Activated CD8-positive, alpha-beta T cell treated with anti-CD3 and anti-CD28 coated beads, Interleukin-2, amount 10 ng/mL, durations not matched to agents 7 days and 5 days (primary cell): ENCODE measurements around the gene MAP1A. TPM values are rescaled to one million over a fixed set of nuclear protein-coding genes. Genes with fewer than 3 reads are reported as not detected.

Source experiments
- ATAC-seq: fragments of 150-1000 bp; cut with Tn5 transposase; one replicate; pipeline ENCODE4 v1.10.0; 2021; ENCODE audit warnings: moderate library complexity
- CTCF ChIA-PET: fragments of 350-600 bp; sonication (Branson Sonifier 250); formaldehyde crosslinking; loops from one replicate; lab custom pipeline; 2021; ENCODE audit warnings: antibody characterized with exemption; lab: Charles Lee
- POLR2A ChIA-PET: fragments of 350-600 bp; sonication (Branson Sonifier 250); formaldehyde crosslinking; loops from one replicate; lab custom pipeline; 2021; ENCODE audit warnings: antibody characterized with exemption; lab: Charles Lee
- DNase-seq: peaks from one replicate; pipeline ENCODE4 v3.0.0-alpha.2; 2020
- H3K27ac Mint-ChIP-seq: one replicate; pipeline ENCODE4 v1.8.0; 2021; ENCODE audit warnings: mild to moderate bottlenecking, mixed read lengths
- H3K27me3 Mint-ChIP-seq: one replicate; pipeline ENCODE4 v1.8.0; 2021; ENCODE audit warnings: low read depth, mixed read lengths
- H3K36me3 Mint-ChIP-seq: one replicate; pipeline ENCODE4 v1.8.0; 2021; ENCODE audit warnings: low read depth, mixed read lengths
- H3K4me1 Mint-ChIP-seq: one replicate; pipeline ENCODE4 v1.8.0; 2021; ENCODE audit warnings: low read depth, mixed read lengths
- H3K4me3 Mint-ChIP-seq: one replicate; pipeline ENCODE4 v1.8.0; 2021; ENCODE audit warnings: mild to moderate bottlenecking, mixed read lengths
- H3K9me3 Mint-ChIP-seq: one replicate; pipeline ENCODE4 v1.8.0; 2022; ENCODE audit warnings: mixed read lengths; ENCODE audit not compliant: insufficient read depth
- total RNA-seq, 2 experiments: library from RNA; stranded (reverse); gene quantifications; one replicate each; pipeline ENCODE4 v1.2.3, GENCODE V29; 2021

Gene MAP1A
- 1 to 10 TPM; 5.3 to 5.6 TPM for total RNA-seq

DNA sequence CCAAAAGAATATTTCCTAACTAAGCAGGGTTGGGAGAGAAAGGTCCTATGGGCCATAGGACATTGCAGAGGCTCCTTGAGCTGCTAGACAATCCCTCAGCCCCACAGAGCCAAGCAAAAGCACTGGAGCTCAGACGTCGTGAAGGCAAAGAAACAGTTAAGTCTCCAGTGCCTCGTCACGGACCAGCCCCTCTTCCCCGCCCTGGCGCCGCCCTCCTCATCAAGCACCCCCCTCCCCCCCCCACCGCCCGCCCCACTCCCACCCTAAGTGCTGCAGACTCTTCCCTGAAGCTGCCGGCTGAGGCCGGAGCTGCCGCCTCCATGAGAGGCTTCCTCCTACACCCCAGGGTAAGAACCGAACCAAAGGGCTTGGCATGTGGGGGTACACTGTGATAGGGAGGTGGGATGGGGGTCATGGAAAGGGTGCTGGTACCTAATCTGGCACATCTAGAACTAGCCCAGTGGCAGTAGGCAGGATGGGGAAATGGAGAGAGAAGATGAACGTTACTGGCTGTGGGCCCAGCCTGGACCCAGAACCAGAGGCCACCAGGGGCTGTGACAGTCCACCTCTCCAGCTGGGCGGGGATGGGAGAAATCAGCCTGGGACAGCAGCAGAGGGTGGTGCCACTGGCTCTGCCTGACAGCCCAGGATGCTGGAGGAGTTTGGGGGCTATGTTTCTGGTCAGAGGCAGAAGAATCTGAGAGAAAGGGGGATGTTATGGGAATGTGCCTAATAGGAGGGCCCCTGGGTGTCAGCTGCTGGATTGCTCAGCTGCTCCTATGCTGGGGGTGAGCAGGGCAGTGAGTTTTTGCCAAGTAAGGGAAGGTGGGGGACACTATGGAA, at the start of gene MAP1A:
Gene MAP1A (plus strand): TSS at position 255 of the 843 bp plus-strand sequence. CDS start 3,866 bp downstream, outside the sequence.
- no peak for DNase-seq
- Mint-ChIP-seq H3K4me1 (peaks cover 54% of the 10 kb centered on the region), H3K4me3 (peak within 1 kb of the TSS; percentile 45), H3K27ac (no peak within 1 kb of the TSS), H3K36me3 (peaks cover 1% of the 10 kb centered on the region), H3K9me3 (no peaks in the 10 kb centered on the region), H3K27me3 (peaks cover 36% of the 10 kb centered on the region)
- CTCF ChIA-PET = no interaction called here
- no peak for ATAC-seq
- POLR2A ChIA-PET = no interaction called here

DNA sequence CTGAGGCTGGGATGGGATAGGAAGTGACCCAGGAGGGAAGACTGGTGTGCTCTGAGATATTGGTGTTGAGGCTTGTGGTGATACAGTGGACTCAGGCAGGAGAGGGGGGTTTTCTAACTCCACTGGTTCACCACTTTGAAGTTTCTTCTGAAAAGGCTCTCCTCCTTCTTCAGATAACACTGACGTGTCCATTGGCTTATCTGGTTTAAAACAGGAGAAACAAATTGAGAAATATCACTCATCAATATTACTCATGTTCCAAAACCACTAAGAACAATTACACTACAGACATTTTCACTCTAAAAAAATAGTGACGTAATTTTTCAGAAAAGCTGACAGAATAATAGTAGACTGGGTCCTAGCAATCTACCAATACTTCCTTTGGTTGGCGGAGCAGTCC, 47.5 kb upstream of the MAP1A start:
- CTCF ChIA-PET = interaction anchor here (1.1 kb wide), 2 partner anchors 14 to 44 kb away, joined by 4 read pairs; no protein-coding TSS in a partner anchor
- Mint-ChIP-seq H3K27ac (no peak overlapping the region), H3K4me3 (no peak overlapping the region)

DNA sequence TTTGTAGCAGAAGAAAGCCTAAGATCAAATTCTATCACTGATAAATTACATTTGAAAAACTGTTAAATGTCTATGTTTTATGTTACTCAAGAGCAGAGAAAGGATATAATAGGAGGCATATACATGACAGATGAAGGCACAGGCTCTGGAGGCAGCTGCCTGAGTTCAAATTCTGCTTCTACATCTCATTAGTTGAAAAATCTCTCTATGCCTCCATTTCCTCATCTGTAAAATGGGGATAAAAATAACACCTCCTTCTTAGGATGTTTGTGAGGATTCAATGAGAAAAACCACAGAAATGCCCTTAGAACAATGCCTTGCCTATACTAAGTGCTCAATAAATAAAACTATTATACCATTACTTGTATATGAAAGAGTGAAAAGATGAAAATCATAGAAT, 45.4 kb upstream of the MAP1A start:
- no peaks in the 10 kb centered on the region for H3K4me1 Mint-ChIP-seq
- peaks cover 20% of the 10 kb centered on the region for H3K36me3 Mint-ChIP-seq
- no peak for ATAC-seq
- H3K27ac Mint-ChIP-seq = no peak overlapping the region
- H3K27me3 Mint-ChIP-seq = no peaks in the 10 kb centered on the region
- H3K9me3 Mint-ChIP-seq = no peaks in the 10 kb centered on the region
- no peak for DNase-seq
- CTCF ChIA-PET = interaction anchor here (0.8 to 1.7 kb wide), 2 partner anchors 31 to 42 kb away, joined by 4 to 5 read pairs; no protein-coding TSS in a partner anchor
- POLR2A ChIA-PET = no interaction called here
- H3K4me3 Mint-ChIP-seq = no peak overlapping the region

More for the DNA sequence above, 47.5 kb upstream of the MAP1A start:
- POLR2A ChIA-PET = no interaction called here
- Mint-ChIP-seq H3K4me1 (no peaks in the 10 kb centered on the region), H3K36me3 (peaks cover 15% of the 10 kb centered on the region), H3K27me3 (no peaks in the 10 kb centered on the region), H3K9me3 (no peaks in the 10 kb centered on the region)
- ATAC-seq = no peak
- DNase-seq = no peak

DNA sequence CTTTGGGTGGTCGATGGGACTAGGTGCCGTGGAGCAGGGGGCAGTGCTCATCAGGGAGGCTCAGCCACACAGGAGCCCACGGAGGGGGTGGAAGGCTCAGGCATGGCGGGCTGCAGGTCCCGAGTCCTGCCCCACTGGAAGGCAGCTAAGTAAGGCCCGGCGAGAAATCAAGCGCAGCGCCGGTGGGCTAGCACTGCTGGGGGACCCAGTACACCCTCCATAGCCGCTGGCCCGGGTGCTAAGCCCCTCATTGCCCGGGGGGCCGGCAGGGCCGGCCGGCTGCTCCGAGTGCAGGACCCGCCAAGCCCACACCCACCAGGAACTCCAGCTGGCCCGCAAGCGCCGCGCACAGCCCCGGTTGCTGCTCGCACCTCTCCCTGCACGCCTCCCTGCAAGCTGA, 43.5 kb upstream of the MAP1A start:
- ChIA-PET POLR2A (interaction anchor here (0.6 kb wide), 1 partner anchor 68 kb away, joined by 3 read pairs; no protein-coding TSS in a partner anchor), CTCF (no interaction called here)
- ATAC-seq = no peak
- no peaks in the 10 kb centered on the region for H3K9me3 Mint-ChIP-seq
- no peak overlapping the region for H3K4me3 Mint-ChIP-seq
- H3K27me3 Mint-ChIP-seq = no peaks in the 10 kb centered on the region
- no peak for DNase-seq
- H3K36me3 Mint-ChIP-seq = peaks cover 29% of the 10 kb centered on the region
- H3K27ac Mint-ChIP-seq = no peak overlapping the region
- H3K4me1 Mint-ChIP-seq = no peaks in the 10 kb centered on the region

DNA sequence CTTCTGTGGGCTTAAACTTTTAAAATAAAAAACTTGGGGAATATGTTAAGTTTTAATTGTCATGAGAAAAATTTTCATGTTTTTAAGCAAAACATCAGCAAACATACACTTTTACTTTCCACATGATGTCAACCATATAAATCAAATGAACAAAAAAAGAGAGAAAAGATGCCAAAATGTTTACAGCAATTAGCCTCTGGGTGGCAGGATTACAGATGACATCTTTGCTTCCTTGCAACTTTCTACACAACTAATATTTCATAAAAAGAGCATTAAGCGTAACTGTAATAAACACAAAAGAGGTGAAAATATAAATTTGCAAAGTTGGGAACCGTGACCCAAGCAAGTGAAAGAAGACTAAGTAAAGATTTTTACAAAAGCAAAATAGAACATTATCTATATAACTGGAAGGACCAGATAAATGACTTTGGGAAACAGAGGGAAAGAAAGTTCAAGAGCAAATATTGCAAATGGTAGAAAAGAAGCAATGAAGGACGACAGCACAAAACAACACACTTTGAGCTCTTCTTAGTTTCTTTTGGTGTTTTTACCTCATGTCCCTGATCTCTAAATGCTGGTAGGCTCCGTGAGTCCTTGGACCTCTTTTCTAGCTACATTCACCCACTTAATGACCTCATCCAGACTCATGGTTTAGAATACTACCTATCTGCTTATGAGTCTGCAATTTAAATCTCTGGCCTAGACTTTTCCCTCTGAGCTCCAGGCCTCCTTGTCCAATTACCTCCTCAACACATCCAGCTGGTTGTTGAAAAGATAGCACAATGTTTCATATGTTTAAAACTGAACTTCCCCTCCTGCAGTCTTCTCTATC, 33.9 kb upstream of the MAP1A start:
- Mint-ChIP-seq H3K27ac (no peak overlapping the region), H3K4me3 (no peak overlapping the region), H3K4me1 (peaks cover 5% of the 10 kb centered on the region), H3K9me3 (no peaks in the 10 kb centered on the region), H3K27me3 (no peaks in the 10 kb centered on the region), H3K36me3 (peaks cover 11% of the 10 kb centered on the region)
- ChIA-PET POLR2A (no interaction called here), CTCF (interaction anchor here (0.5 to 2.1 kb wide), 9 partner anchors 13 to 1192 kb away, joined by 3 to 14 read pairs (median 4); no protein-coding TSS in a partner anchor)
- DNase-seq (no peak), ATAC-seq (no peak)

DNA sequence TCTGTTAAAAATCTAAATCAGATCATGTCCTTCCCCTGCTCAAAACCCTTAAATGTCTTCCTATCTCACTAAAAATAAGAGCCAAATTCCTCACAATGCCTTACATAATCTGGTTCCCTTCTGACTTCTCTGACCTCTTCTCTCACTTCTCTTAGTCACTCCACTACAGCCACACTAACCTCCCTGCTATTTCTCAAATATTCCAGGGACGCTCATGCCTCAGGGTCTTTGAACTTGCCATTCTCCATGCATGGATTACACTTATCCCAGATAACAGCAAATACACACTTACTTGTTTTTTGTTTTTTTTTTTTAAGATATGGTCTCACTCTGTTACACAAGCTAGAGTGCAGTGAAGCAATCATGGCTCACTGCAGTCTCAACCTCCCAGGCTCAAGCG, 33.0 kb upstream of the MAP1A start:
- Mint-ChIP-seq H3K36me3 (peaks cover 11% of the 10 kb centered on the region), H3K4me3 (no peak overlapping the region), H3K9me3 (no peaks in the 10 kb centered on the region), H3K4me1 (peaks cover 12% of the 10 kb centered on the region), H3K27me3 (no peaks in the 10 kb centered on the region), H3K27ac (no peak overlapping the region)
- ChIA-PET CTCF (interaction anchor here (0.7 to 2.1 kb wide), 5 partner anchors 14 to 43 kb away, joined by 3 to 14 read pairs (median 4); no protein-coding TSS in a partner anchor), POLR2A (no interaction called here)
- ATAC-seq (no peak), DNase-seq (no peak)

DNA sequence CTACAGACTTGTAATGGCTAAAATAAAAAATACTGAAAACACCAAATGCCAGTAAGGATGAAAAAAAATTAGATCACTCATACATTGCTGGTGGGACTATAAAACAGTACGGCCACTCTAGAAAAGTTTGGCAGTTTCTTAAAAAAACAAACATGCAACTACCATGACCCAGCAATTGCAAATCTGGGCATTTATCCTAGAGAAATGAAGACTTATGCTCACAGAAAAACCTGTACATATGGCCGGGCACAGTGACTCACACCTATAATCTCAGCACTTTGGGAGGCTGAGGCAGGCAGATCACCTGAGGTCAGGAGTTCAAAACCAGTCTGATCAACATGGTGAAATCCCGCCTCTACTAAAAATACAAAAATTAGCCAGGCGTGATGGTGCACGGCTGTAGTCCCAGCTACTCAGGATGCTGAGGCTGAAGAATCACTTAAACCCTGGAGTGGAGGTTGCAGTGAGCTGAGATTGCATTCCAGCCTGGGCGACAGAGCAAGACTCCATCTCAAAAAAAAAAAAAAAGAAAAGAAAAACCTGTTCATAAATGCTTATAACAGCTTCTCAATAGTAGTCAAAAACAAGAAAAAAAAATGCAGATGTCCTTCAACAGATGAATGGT, 30.0 kb upstream of the MAP1A start:
- Mint-ChIP-seq H3K36me3 (peaks cover 11% of the 10 kb centered on the region), H3K4me3 (no peak overlapping the region)
- POLR2A ChIA-PET = no interaction called here

DNA sequence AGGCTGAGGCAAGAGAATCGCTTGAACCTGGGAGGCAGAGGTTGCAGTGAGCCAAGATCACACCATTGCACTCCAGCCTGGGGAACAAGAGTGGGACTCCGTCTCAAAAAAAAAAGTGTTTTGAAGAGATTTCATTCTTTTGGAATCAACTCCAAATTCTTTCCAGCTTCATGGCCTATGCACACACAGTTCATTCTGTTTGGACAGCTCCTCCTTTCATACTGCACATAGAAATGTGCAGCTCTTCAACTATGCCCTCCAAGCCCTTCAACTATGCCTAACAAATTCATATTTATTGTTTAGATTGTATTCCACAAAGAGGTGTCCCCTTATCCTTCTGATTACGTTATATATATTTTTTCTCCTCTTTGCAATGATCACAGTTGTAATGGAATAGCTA, 28.6 kb upstream of the MAP1A start:
- no peak for DNase-seq
- Mint-ChIP-seq H3K36me3 (peaks cover 12% of the 10 kb centered on the region), H3K4me3 (no peak overlapping the region), H3K4me1 (peaks cover 31% of the 10 kb centered on the region), H3K27ac (no peak overlapping the region), H3K9me3 (no peaks in the 10 kb centered on the region), H3K27me3 (no peaks in the 10 kb centered on the region)
- ChIA-PET POLR2A (no interaction called here), CTCF (interaction anchor here (0.7 to 1.5 kb wide), 3 partner anchors 25 to 112 kb away, joined by 3 to 16 read pairs (median 3); no protein-coding TSS in a partner anchor)
- ATAC-seq = no peak

More for the DNA sequence above, 30.0 kb upstream of the MAP1A start:
- ATAC-seq (no peak), DNase-seq (no peak)
- Mint-ChIP-seq H3K4me1 (peaks cover 24% of the 10 kb centered on the region), H3K27me3 (no peaks in the 10 kb centered on the region), H3K9me3 (no peaks in the 10 kb centered on the region), H3K27ac (no peak overlapping the region)
- CTCF ChIA-PET = no interaction called here

DNA sequence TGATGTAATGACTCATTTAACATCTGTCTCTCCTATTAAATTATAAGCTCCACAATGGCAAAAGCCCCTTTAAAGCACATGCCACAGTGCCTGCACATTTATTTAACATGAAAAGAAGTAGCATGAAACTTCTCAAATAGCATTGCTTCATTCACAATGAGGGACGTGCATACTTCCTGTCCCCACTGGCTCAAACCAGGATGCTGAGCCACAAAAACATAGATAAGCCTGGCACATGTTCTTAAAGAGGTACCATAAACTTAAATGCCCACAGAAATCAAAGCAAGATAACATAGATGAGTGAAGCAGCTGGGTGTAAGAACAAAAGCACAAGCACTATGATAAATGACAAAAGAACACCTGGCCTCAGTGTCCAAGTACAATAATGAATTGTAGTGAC, 28.2 kb upstream of the MAP1A start:
- no peak overlapping the region for H3K4me3 Mint-ChIP-seq
- DNase-seq (peak; percentile 39), ATAC-seq (no peak)
- H3K27ac Mint-ChIP-seq = no peak overlapping the region
- peaks cover 12% of the 10 kb centered on the region for H3K36me3 Mint-ChIP-seq
- peaks cover 33% of the 10 kb centered on the region for H3K4me1 Mint-ChIP-seq
- H3K27me3 Mint-ChIP-seq = no peaks in the 10 kb centered on the region
- H3K9me3 Mint-ChIP-seq = no peaks in the 10 kb centered on the region
- POLR2A ChIA-PET = no interaction called here
- CTCF ChIA-PET = interaction anchor here (0.7 to 1.5 kb wide), 3 partner anchors 25 to 113 kb away, joined by 3 to 16 read pairs (median 3); no protein-coding TSS in a partner anchor

DNA sequence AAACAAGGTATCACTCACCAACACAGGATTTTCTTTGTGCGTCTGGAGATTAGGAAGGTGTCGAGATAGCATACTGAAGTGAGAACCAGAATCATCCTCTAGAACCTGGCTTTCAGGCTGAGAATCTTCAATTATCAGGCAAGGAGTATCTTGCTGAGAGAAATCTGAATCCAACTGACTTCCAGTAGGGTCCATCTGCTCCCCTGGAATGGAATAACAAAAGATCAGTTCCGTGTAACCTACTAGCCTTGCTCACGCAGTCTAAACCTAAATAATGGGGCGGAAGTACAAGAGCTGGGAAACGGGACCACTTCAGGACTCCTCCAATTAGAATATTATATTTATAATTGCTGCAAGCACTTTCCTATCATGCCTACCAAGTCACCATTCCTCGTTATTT, 25.1 kb upstream of the MAP1A start:
- H3K36me3 Mint-ChIP-seq = peaks cover 12% of the 10 kb centered on the region
- H3K4me3 Mint-ChIP-seq = peak overlapping the region; percentile 90
- CTCF ChIA-PET = interaction anchor here (0.9 to 4.4 kb wide), 2 partner anchors 11 to 18 kb away, joined by 3 to 17 read pairs; no protein-coding TSS in a partner anchor
- H3K27me3 Mint-ChIP-seq = no peaks in the 10 kb centered on the region
- no peak for DNase-seq
- no peaks in the 10 kb centered on the region for H3K9me3 Mint-ChIP-seq
- peaks cover 33% of the 10 kb centered on the region for H3K4me1 Mint-ChIP-seq
- H3K27ac Mint-ChIP-seq = peak overlapping the region; percentile 91
- POLR2A ChIA-PET = interaction anchor here (2.1 kb wide), 1 partner anchor 18 kb away, joined by 19 read pairs; no protein-coding TSS in a partner anchor
- no peak for ATAC-seq
